Uterus (tissue), 4 donors: ENCODE measurements around the gene PLB1. TPM values are rescaled to one million over a fixed set of nuclear protein-coding genes. Genes with fewer than 3 reads are reported as not detected.

Experiments
- DNase-seq, 2 donors: peaks; one replicate each; pipeline ENCODE4 v3.0.0-alpha.2; 2019 to 2020
- H3K27ac ChIP-seq, 2 donors: fragments of 200-600 bp; sonication (generic); 1 replicate in 1 of 2; 2 replicates in 1 of 2; pipeline ENCODE4 v1.5.1; 2016 to 2018
- H3K27me3 ChIP-seq, 2 donors: fragments of 200-600 bp; sonication (generic); one replicate each; pipeline ENCODE4 v1.5.1; 2018 to 2019; ENCODE audit warnings: control low read depth in 1 of 2
- H3K36me3 ChIP-seq, 2 donors: fragments of 200-600 bp; sonication (generic); one replicate each; pipeline ENCODE4 v1.5.1; 2019; ENCODE audit warnings: control low read depth in 1 of 2
- H3K4me1 ChIP-seq, 2 donors: fragments of 200-600 bp; sonication (generic); one replicate each; pipeline ENCODE4 v1.5.1; 2018 to 2019; ENCODE audit warnings: control low read depth in 1 of 2
- H3K4me3 ChIP-seq, 2 donors: fragments of 200-600 bp; sonication (generic); 1 replicate in 1 of 2; 2 replicates in 1 of 2; pipeline ENCODE4 v1.5.1; 2018 to 2019; ENCODE audit warnings: mild to moderate bottlenecking in 1 of 2
- H3K9me3 ChIP-seq, 2 donors: fragments of 200-600 bp; sonication (generic); one replicate each; pipeline ENCODE4 v1.5.1; 2019; ENCODE audit warnings: control low read depth in 1 of 2
- POLR2A ChIP-seq, 2 donors: fragments of 450-650 bp; IDR thresholded peaks; one replicate each; pipeline ENCODE4 v1.6.1; 2016; ENCODE audit warnings: antibody characterized with exemption in 2 of 2, mild to moderate bottlenecking in 1 of 2, moderate library complexity in 1 of 2
- intact Hi-C: fragments of 100-400 bp; cut with DNase I; formaldehyde crosslinking; loops from one replicate; pipeline ENCODE4 v1.15.1; 2023; ENCODE audit warnings: low total_unique reads
- total RNA-seq, 4 donors: library from RNA; depleted of rRNA in 3 of 4; stranded (reverse); fragments of >200 nt in 3 of 4; gene quantifications; one replicate each; pipeline versions ENCODE4 v1.1.0 to v1.2.4, GENCODE V29; 2014 to 2023
- TF ChIP-seq, protein P1 (sequence below), 4 experiments: fragments of 200-600 bp in 2 of 4; fragments of 450-650 bp in 2 of 4; sonication (generic) in 2 of 4; IDR thresholded peaks; one replicate each; pipeline ENCODE4 v1.5.1; 2016 to 2019; ENCODE audit warnings: antibody characterized with exemption in 4 of 4, mild to moderate bottlenecking in 2 of 4, moderate library complexity in 1 of 4
- donor health status: DM: yes; HTN: yes; CAD: no.

PLB1 gene
- total RNA-seq, 4 donors from 2014 or later: 2.9 to 12.4 (median 5.2) TPM

DNA sequence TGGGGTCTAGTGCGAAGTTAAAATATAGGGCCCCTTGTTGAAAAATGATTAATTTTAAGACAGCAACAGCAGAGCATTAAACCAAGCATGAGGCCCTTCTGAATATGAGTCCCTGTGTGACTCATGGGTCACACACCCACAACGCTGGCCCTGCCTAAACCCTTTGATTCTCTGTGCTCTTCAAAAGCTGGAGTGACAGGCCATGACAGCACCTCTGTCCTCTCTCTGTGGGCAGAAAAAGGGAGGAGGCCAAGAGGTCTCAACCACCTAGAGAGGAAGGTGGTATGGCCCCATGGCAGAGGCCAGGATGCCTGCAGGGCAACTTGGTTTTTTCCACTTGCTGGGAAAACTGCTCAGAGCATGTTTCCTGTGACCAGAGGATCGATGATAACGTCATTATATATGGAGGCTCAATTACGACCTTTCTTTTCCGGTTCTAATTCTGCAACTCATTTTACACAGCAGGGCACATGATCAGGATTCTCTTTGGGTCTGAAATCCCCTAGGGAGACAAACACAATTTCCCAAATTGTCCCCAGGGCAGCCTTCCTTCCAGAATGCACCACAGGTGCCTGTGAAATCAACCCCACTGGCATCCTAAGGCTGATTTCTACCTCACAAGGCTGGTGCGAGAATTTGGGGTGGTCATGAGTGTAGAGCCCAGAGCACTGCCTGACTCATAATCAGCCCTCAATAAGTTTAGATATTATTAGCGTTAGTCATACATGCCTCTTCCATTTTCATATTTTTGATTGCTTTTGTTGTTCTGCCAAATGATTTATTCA is 153.8 kb downstream of the PLB1 start:
- no peak for DNase-seq
- no peaks in the 10 kb centered on the region for H3K36me3 ChIP-seq
- TF ChIP-seq POLR2A (IDR thresholded peaks at IDR 0.05): no peak
- TF ChIP-seq, protein P1, sequence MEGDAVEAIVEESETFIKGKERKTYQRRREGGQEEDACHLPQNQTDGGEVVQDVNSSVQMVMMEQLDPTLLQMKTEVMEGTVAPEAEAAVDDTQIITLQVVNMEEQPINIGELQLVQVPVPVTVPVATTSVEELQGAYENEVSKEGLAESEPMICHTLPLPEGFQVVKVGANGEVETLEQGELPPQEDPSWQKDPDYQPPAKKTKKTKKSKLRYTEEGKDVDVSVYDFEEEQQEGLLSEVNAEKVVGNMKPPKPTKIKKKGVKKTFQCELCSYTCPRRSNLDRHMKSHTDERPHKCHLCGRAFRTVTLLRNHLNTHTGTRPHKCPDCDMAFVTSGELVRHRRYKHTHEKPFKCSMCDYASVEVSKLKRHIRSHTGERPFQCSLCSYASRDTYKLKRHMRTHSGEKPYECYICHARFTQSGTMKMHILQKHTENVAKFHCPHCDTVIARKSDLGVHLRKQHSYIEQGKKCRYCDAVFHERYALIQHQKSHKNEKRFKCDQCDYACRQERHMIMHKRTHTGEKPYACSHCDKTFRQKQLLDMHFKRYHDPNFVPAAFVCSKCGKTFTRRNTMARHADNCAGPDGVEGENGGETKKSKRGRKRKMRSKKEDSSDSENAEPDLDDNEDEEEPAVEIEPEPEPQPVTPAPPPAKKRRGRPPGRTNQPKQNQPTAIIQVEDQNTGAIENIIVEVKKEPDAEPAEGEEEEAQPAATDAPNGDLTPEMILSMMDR (IDR thresholded peaks at IDR 0.05): no peak
- H3K4me1 ChIP-seq: no peaks in the 10 kb centered on the region
- no peak overlapping the region for H3K4me3 ChIP-seq
- no peaks in the 10 kb centered on the region for H3K9me3 ChIP-seq
- H3K27me3 ChIP-seq: no peaks in the 10 kb centered on the region
- H3K27ac ChIP-seq: peak overlapping the region in 1 of 2 donors; percentile 91
- intact Hi-C loops: no loop called here

DNA sequence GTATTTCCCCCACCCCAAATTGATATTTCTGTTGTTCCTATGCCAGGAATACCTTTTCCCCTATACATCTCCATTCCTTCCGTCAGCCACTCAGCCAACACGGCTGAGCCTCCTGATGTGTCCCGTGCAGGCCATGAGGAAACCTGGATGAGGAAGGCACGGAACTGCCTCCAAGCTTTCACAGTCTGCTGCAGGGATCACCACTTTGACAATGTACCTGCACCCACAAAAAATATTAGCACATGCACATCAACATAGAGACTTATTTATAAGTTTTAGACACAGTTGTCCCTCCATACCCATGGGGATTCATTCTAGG is 154.4 kb downstream of the PLB1 start:
- no peak for DNase-seq
- Histone ChIP-seq H3K4me3 (no peak overlapping the region), H3K9me3 (no peaks in the 10 kb centered on the region), H3K4me1 (no peaks in the 10 kb centered on the region), H3K27ac (no peak overlapping the region), H3K27me3 (no peaks in the 10 kb centered on the region), H3K36me3 (no peaks in the 10 kb centered on the region)
- TF ChIP-seq, protein P1 (IDR thresholded peaks at IDR 0.05): no peak
- TF ChIP-seq POLR2A (IDR thresholded peaks at IDR 0.05): no peak
- intact Hi-C loops: no loop called here

DNA sequence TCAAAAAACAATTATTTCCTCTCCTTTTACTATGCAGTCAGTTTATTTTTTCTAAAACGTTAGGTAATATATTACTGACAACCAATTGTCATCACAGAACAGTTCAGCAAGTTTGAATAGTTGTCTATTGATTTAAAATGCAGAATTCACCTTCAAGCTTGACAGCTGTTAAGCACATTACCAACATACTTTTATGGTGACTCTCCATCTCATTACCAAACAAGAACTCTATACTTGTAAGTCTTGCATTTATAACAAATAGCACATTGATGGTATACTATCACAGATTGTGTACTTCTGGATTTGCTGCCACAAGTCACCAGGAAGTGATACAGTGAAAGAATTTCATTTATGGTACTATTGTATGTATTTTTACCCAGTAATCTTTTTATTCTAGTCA is 156.4 kb downstream of the PLB1 start:
- Histone ChIP-seq H3K27ac (no peak overlapping the region), H3K36me3 (no peaks in the 10 kb centered on the region), H3K27me3 (no peaks in the 10 kb centered on the region), H3K4me1 (no peaks in the 10 kb centered on the region), H3K4me3 (no peak overlapping the region), H3K9me3 (no peaks in the 10 kb centered on the region)
- TF ChIP-seq, protein P1 (IDR thresholded peaks at IDR 0.05): no peak
- no peak for TF ChIP-seq POLR2A (IDR thresholded peaks at IDR 0.05)
- intact Hi-C loops: no loop called here
- no peak for DNase-seq

DNA sequence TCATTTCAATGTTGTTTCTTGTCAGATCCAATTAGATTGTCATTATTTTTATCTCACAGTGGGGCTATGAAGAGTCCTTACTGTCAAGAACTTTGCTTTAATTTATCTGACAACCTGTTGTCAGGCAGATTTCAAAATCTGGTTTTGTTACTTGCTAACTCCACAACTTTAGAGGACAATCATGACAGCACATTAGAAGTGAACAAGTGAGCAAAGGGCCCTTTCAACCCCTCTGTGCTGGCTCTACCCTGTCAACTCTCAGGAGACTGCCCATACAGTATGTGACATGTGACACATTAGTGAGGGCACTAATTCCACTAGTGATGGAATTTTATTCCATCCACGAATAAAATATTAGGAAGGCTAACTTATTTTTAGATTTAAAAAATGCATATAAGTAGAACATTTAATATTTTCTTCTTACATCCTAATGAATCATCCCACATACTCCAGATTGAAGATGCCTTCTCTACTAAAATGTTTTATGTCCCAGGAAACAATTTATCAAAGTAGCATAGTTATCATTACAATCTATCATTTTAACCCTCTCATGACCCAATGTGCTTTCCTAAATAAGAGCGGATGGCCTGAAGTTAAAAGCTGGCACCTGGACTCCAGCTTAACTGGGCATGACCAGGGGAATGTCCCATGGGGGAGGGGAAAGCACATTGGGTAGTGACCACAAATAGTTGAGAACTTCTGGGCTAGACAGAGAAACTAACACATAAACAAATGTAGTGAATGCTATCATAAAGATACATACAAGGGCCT is 158.2 kb downstream of the PLB1 start:
- no peaks in the 10 kb centered on the region for H3K9me3 ChIP-seq
- H3K4me3 ChIP-seq: no peak overlapping the region
- H3K36me3 ChIP-seq: no peaks in the 10 kb centered on the region
- no peak for TF ChIP-seq POLR2A (IDR thresholded peaks at IDR 0.05)
- TF ChIP-seq, protein P1 (IDR thresholded peaks at IDR 0.05): no peak
- DNase-seq: no peak
- H3K27ac ChIP-seq: peak overlapping the region; percentile 89 to 92
- intact Hi-C loops: no loop called here
- no peaks in the 10 kb centered on the region for H3K4me1 ChIP-seq
- no peaks in the 10 kb centered on the region for H3K27me3 ChIP-seq

DNA sequence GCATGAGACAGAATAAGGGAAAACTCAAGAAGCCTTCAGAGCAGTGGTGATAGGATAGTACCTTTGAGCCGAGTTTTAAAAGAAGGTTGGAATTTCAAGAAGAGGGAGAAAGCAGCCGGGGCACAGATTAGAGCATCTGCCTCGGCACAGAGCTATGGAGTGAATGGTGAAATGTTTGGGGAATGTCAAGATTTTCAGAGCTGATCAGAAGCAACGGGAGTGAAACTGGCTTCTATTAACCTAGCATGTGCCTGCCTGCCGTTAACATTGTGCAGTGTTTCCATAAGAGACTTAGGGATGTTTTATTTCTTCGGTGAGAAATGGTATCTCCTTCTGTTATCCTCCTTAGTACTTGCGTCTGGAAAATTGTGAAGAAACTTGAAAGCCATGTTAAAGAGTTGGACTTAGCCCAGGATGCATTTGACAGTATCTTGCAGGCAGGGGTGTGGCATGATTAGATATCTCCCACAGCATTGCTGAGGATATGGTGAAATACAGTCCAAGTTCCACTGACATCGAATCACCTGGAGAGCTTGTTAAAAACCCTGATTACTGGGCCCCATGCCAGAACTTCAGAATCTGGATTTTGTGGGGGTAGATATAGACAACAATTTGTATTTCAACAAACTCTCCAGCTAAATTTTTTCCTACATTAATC is 158.9 kb downstream of the PLB1 start:
- H3K4me1 ChIP-seq: no peaks in the 10 kb centered on the region

More for the DNA sequence above, 158.9 kb downstream of the PLB1 start:
- Histone ChIP-seq H3K4me3 (no peak overlapping the region), H3K36me3 (no peaks in the 10 kb centered on the region), H3K27me3 (no peaks in the 10 kb centered on the region), H3K27ac (peak overlapping the region; percentile 89 to 92), H3K9me3 (no peaks in the 10 kb centered on the region)
- DNase-seq: peak; percentile 55 to 82
- intact Hi-C loops: no loop called here
- TF ChIP-seq, protein P1 (IDR thresholded peaks at IDR 0.05): no peak
- no peak for TF ChIP-seq POLR2A (IDR thresholded peaks at IDR 0.05)
